ENCODE measurements around the gene EDAR. TPM values are rescaled to one million over a fixed set of nuclear protein-coding genes. Genes with fewer than 3 reads are reported as not detected.

EDAR gene
- total and polyA plus RNA-seq, 2 donors (not counting 1 experiment from before 2014, with no cell fraction given), result not detected

DNA sequence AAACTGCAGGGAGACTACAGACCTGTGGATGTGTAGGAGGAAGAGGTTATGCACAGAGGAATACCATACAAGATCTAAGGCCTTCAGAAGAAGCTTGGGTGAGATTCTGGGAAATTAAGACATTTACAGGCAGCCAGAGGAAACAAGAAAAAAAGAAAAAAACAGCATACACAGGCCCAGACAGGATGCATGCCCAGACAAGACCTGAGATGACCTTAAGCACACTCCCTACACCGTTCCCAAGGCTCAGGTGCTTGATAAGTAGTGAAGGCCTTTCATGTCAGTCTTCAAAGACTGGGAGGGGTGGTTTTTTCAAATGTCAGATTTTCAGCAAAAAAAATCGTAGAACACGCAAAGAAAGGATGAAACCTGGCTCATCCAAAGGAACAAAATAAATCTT, 119.5 kb downstream of the EDAR start:
- Histone ChIP-seq H3K36me3 (ENCODE audit: control insufficient read depth, insufficient read depth, low read length) (no peaks in the 10 kb centered on the region), H4K20me1 (ENCODE audit: control insufficient read depth, extremely low read depth, insufficient read depth, low read length) (no peaks in the 10 kb centered on the region), H3K4me3 (replicated peaks in 1 of 4; ENCODE audit: control extremely low read depth in 1 of 4, insufficient read depth in 1 of 4, low read depth in 3 of 4, low read length in 4 of 4) (no peak overlapping the region), H3K27ac (ENCODE audit: insufficient read depth, low read length) (no peak overlapping the region), H3K4me2 (ENCODE audit: extremely low read depth, insufficient read depth, low read length) (no peak overlapping the region), H2AFZ (ENCODE audit: low read length) (no peak overlapping the region), H3K4me1 (ENCODE audit: control insufficient read depth, extremely low read depth, insufficient read depth, low read length) (no peaks in the 10 kb centered on the region), H3K79me2 (ENCODE audit: control insufficient read depth, insufficient read depth, low read length) (no peaks in the 10 kb centered on the region), H3K27me3 (ENCODE audit: control insufficient read depth, insufficient read depth, low read length) (no peaks in the 10 kb centered on the region), H3K9ac (ENCODE audit: insufficient read depth, low read length) (no peak overlapping the region), H3K9me3 (ENCODE audit: control insufficient read depth, insufficient read depth, low read depth, low read length) (no peaks in the 10 kb centered on the region)
- TF ChIP-seq, protein P1, sequence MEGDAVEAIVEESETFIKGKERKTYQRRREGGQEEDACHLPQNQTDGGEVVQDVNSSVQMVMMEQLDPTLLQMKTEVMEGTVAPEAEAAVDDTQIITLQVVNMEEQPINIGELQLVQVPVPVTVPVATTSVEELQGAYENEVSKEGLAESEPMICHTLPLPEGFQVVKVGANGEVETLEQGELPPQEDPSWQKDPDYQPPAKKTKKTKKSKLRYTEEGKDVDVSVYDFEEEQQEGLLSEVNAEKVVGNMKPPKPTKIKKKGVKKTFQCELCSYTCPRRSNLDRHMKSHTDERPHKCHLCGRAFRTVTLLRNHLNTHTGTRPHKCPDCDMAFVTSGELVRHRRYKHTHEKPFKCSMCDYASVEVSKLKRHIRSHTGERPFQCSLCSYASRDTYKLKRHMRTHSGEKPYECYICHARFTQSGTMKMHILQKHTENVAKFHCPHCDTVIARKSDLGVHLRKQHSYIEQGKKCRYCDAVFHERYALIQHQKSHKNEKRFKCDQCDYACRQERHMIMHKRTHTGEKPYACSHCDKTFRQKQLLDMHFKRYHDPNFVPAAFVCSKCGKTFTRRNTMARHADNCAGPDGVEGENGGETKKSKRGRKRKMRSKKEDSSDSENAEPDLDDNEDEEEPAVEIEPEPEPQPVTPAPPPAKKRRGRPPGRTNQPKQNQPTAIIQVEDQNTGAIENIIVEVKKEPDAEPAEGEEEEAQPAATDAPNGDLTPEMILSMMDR (conservative IDR thresholded peaks at IDR 0.05 in 1 of 2, IDR thresholded peaks at IDR 0.05 in 1 of 2; ENCODE audit: low read depth in 1 of 2, low read length in 2 of 2), result no peak
- no peak for TF ChIP-seq EZH2 (IDR thresholded peaks at IDR 0.05; ENCODE audit: low read length, missing control alignments)
- DNase-seq (ENCODE audit: low read depth in 2 of 2), result no peak

DNA sequence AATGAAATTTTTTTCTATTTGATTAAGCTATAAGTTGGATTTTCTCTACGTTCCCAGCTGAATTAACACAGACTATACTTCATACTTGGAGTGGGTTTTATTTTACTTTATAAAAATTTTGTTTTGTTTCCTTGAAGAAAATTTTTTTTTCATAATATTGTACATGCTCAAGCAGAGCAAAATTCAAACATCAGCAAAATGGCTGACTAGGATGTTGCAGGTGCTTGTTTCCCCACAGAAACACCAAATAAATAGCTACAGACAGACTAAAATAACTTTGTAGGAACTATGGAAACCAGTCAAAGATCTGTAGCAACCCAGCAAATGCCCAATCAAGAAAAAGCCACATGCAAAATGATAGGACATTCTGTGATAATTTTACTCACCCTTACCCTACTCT, 120.1 kb downstream of the EDAR start:
- no peaks in the 10 kb centered on the region for H3K4me1 ChIP-seq (ENCODE audit: control insufficient read depth, extremely low read depth, insufficient read depth, low read length)
- TF ChIP-seq, protein P1 (conservative IDR thresholded peaks at IDR 0.05 in 1 of 2, IDR thresholded peaks at IDR 0.05 in 1 of 2; ENCODE audit: low read depth in 1 of 2, low read length in 2 of 2), result no peak
- no peak for TF ChIP-seq EZH2 (IDR thresholded peaks at IDR 0.05; ENCODE audit: low read length, missing control alignments)
- H2AFZ ChIP-seq (ENCODE audit: low read length), result no peak overlapping the region
- H3K27me3 ChIP-seq (ENCODE audit: control insufficient read depth, insufficient read depth, low read length), result no peaks in the 10 kb centered on the region
- no peak for DNase-seq (ENCODE audit: low read depth in 2 of 2)
- no peak overlapping the region for H3K27ac ChIP-seq (ENCODE audit: insufficient read depth, low read length)
- H3K4me3 ChIP-seq (replicated peaks in 1 of 4; ENCODE audit: control extremely low read depth in 1 of 4, insufficient read depth in 1 of 4, low read depth in 3 of 4, low read length in 4 of 4), result no peak overlapping the region
- H3K9me3 ChIP-seq (ENCODE audit: control insufficient read depth, insufficient read depth, low read depth, low read length), result no peaks in the 10 kb centered on the region
- no peaks in the 10 kb centered on the region for H3K36me3 ChIP-seq (ENCODE audit: control insufficient read depth, insufficient read depth, low read length)
- H3K4me2 ChIP-seq (ENCODE audit: extremely low read depth, insufficient read depth, low read length), result no peak overlapping the region
- H3K9ac ChIP-seq (ENCODE audit: insufficient read depth, low read length), result no peak overlapping the region
- H4K20me1 ChIP-seq (ENCODE audit: control insufficient read depth, extremely low read depth, insufficient read depth, low read length), result no peaks in the 10 kb centered on the region
- H3K79me2 ChIP-seq (ENCODE audit: control insufficient read depth, insufficient read depth, low read length), result no peaks in the 10 kb centered on the region

GRCh38 chr2:108866041-108866440, 123.0 kb downstream of the EDAR start:
- Histone ChIP-seq H3K27ac (ENCODE audit: insufficient read depth, low read length) (no peak overlapping the region), H3K4me3 (replicated peaks in 1 of 4; ENCODE audit: control extremely low read depth in 1 of 4, insufficient read depth in 1 of 4, low read depth in 3 of 4, low read length in 4 of 4) (no peak overlapping the region), H3K9ac (ENCODE audit: insufficient read depth, low read length) (no peak overlapping the region), H3K9me3 (ENCODE audit: control insufficient read depth, insufficient read depth, low read depth, low read length) (no peaks in the 10 kb centered on the region), H2AFZ (ENCODE audit: low read length) (no peak overlapping the region), H3K36me3 (ENCODE audit: control insufficient read depth, insufficient read depth, low read length) (no peaks in the 10 kb centered on the region), H3K4me1 (ENCODE audit: control insufficient read depth, extremely low read depth, insufficient read depth, low read length) (no peaks in the 10 kb centered on the region), H4K20me1 (ENCODE audit: control insufficient read depth, extremely low read depth, insufficient read depth, low read length) (no peaks in the 10 kb centered on the region), H3K79me2 (ENCODE audit: control insufficient read depth, insufficient read depth, low read length) (no peaks in the 10 kb centered on the region), H3K27me3 (ENCODE audit: control insufficient read depth, insufficient read depth, low read length) (no peaks in the 10 kb centered on the region), H3K4me2 (ENCODE audit: extremely low read depth, insufficient read depth, low read length) (no peak overlapping the region)
- DNase-seq (ENCODE audit: low read depth in 2 of 2), result no peak
- TF ChIP-seq, protein P1 (conservative IDR thresholded peaks at IDR 0.05 in 1 of 2, IDR thresholded peaks at IDR 0.05 in 1 of 2; ENCODE audit: low read depth in 1 of 2, low read length in 2 of 2), result no peak
- TF ChIP-seq EZH2 (IDR thresholded peaks at IDR 0.05; ENCODE audit: low read length, missing control alignments), result no peak

Data from fibroblast of lung (primary cell).